ENCODE data around the gene CLCN1.

CLCN1 gene

DNA sequence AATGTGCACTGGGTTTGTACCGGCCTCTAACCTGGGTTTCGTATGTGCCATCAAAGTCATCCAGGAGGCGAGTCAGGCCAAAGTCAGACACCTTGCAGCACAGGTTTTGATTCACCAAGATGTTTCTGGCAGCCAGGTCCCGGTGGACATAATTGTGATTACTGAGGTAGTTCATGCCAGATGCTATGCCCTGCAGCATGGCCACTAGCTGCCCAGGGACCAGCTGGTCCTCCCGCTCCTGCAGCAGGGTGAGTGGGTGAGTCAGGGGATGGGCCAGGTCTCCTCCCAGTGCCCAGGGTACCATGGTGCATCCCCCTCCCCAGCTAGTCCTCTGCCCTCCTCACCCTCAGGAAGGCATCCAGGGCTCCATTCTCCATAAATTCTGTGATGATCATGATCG is 78.9 kb downstream of the CLCN1 start:
- no peak for FAIRE-seq

DNA sequence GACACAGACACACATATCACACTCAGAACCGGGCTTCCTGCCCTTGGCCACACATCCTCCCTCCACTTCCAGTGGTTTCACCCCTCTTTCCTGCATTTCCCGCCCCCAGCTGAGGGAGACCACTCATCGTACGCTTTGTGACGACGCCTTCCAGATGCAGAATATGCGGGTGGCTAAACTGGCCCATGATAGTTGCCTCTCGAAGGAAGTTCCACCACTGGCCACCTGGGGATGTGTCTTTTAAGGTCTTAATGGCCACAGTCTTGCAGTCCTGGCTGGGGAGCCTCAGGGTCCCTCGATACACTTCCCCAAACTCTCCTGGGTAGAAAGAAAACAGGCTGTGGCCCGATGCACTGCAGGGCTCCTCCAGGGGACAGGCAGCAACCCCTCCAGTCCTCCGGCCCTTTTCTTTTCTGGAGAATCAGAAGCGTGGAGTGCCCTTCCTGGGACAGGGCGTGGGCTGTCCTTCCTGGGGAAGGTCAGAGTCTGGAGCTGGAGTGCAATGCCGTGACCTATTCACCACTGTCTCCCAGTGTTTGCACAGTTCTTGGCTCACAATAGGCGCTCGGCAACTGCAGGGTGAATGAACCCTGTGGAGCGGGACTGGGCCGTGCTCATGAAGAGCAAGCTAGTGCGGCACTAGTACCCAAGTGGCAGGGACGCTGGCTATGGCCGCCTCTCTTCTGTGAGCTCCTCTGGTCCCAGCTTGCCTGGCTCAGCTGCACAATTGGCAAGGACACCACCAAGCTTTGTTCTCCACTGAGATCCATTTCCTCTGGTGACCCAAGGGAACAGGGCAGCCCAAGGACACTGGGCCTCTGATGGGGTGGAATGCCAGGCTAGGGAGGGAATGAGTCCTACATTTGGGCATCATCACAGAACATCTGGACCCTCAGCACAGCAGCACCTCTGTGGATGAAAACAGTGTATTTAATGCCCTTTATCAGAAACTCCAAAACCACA is 79.6 kb downstream of the CLCN1 start:
- DNase-seq (ENCODE audit: insufficient read length, low spot score), result no peak
- no peak for FAIRE-seq

More for the DNA sequence above, 78.9 kb downstream of the CLCN1 start:
- no peak for DNase-seq (ENCODE audit: insufficient read length, low spot score)

DNA sequence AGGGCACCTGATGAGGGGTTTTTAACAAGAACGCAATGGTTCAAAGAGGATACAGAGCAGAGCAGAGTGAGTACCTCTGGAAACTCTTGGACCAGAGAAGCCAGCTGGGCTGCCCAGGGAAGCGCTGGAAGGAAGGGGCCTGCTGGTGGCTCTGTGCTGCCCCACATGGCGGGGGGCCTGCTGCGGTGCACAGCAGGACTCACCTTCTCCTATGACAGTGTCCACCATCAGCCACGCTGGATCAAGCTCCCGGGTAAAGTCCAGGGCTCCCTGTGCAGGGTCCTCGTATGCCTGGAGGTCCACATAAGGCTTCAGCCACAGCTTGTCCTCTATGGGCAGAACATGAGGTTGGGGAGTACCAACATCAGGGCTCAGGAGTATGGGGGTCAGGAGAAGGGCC is 80.3 kb downstream of the CLCN1 start:
- DNase-seq (ENCODE audit: insufficient read length, low spot score), result no peak
- no peak for FAIRE-seq

DNA sequence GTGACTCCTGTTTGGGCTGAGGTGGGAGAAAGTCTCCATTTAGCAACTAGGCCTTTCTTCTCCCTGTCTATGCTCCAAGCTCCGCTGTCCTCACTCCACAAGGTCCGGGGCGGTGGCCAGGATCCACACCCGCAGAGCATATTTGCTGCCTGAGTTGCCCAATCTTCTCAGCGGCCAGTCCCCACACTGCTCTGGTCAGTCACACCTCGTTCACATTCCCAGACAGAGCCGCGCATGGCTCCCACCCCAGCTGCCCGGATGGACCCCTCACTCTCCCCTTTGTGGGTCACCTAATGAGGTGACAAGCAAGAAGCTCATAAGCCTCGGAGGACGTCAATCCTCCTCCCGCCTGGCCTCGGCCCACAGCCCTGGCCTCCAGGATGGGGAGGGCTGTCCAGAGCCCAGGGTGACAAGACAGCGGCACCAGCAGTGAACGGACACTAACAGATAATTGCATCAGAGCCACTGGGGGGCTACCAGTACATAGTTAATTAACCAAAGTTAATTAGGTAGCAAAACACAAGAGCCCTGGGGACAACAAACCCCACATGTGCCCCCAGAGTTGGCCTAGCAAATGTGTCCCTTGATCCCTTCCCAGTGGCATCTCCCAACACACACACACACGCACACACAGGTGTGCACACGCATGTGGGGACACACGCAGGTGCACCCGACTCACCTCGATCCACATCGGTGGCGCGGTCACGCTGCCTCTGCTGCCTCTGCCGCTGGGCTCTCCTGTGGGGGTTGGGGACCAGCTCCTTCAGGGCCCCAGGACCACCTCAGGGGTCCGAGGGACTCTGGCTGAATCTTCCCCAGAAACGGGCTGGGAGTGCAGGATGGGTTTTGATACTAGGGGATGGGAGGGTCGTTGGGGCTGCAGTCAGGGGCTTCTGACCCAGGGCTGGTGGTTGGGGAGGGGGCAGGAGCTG is 81.0 kb downstream of the CLCN1 start:
- no peak for FAIRE-seq
- no peak for DNase-seq (ENCODE audit: insufficient read length, low spot score)

GRCh38 chr7:143397710-143398530 is 82.0 kb downstream of the CLCN1 start:
- DNase-seq (ENCODE audit: insufficient read length, low spot score), result no peak
- FAIRE-seq, result no peak

- DNase-seq (ENCODE audit: insufficient read length, low spot score) (no peak), FAIRE-seq (no peak)
These were observed 82.7 kb downstream of the CLCN1 start for GRCh38 chr7:143398616-143399015.

DNA sequence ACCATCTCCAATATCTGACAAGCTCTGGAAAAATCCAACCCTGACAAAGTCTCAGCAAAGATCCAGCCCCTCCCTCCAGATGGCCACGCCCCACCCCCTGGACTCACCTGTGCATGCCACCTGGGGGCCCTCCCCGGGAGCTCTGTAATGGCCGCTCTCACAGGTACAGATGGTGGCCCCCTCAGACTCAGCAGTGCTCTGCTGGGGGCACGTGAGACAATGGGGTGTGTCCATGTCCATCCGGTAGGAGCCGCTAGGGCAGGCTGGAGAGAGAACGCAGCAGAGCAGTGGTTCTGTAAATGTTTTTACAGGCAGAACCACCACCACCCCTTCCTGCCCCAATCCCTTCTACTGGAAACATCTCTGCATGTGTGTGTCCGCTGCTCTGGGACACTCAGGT is 83.2 kb downstream of the CLCN1 start:
- no peak for FAIRE-seq
- no peak for DNase-seq (ENCODE audit: insufficient read length, low spot score)

GRCh38 chr7:143399642-143400041 is 83.7 kb downstream of the CLCN1 start:
- FAIRE-seq (no peak), DNase-seq (ENCODE audit: insufficient read length, low spot score) (no peak)

DNA sequence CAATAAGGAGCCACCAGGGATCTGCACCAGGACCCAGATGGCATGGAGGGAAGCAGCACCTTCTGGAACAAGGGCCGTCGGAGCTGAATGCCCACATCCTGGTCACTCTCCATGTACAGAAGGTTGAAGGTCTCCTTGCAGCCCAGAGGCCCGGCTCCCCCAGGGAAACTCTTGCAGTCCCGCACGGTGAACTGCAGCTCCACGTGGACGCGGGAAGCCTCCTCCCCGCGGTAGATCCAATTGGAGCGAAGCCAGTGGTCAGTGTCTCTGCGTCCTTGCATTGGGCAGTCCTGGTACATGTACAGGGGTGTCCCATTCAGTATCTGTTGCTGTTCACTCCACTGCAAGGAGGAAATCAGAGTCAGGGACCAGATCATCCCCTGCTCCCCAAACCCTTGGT is 85.4 kb downstream of the CLCN1 start:
- no peak for DNase-seq (ENCODE audit: insufficient read length, low spot score)
- no peak for FAIRE-seq

Data from HTR-8/SVneo (cell line).